ENCODE results near the gene SCG2.

DNA sequence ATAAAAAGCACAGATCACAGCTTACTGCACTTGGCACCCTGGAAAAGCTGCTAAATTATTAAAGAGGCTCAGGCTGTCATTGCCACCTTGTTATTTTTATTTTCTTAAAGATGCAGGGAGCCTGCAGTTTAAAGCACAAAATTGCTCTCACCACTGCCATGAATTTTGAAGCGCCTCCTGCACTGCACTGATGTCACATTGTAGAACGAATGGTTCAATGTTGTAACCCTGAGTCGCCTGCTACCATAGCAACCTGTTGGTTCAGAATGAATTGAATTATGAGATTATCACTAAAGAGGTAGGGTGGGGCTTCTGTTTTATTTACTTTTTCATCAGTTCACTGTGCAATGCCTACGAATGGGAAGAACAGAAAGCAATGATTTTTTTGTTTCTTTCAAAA lies 16.5 kb downstream of the SCG2 start:
- TF ChIP-seq, protein P1, sequence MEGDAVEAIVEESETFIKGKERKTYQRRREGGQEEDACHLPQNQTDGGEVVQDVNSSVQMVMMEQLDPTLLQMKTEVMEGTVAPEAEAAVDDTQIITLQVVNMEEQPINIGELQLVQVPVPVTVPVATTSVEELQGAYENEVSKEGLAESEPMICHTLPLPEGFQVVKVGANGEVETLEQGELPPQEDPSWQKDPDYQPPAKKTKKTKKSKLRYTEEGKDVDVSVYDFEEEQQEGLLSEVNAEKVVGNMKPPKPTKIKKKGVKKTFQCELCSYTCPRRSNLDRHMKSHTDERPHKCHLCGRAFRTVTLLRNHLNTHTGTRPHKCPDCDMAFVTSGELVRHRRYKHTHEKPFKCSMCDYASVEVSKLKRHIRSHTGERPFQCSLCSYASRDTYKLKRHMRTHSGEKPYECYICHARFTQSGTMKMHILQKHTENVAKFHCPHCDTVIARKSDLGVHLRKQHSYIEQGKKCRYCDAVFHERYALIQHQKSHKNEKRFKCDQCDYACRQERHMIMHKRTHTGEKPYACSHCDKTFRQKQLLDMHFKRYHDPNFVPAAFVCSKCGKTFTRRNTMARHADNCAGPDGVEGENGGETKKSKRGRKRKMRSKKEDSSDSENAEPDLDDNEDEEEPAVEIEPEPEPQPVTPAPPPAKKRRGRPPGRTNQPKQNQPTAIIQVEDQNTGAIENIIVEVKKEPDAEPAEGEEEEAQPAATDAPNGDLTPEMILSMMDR (IDR thresholded peaks at IDR 0.05; ENCODE audit: low read depth, low read length, missing input control), result no peak
- no peak for TF ChIP-seq SP1 (IDR thresholded peaks at IDR 0.05)
- TF ChIP-seq, protein P2, sequence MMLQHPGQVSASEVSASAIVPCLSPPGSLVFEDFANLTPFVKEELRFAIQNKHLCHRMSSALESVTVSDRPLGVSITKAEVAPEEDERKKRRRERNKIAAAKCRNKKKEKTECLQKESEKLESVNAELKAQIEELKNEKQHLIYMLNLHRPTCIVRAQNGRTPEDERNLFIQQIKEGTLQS (IDR thresholded peaks at IDR 0.05), result no peak
- TF ChIP-seq JUND (IDR thresholded peaks at IDR 0.05), result no peak
- TF ChIP-seq, protein P3, sequence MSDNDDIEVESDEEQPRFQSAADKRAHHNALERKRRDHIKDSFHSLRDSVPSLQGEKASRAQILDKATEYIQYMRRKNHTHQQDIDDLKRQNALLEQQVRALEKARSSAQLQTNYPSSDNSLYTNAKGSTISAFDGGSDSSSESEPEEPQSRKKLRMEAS (IDR thresholded peaks at IDR 0.05), result no peak
- TF ChIP-seq YY1 (IDR thresholded peaks at IDR 0.05), result no peak
- no peak for TF ChIP-seq EGR1 (IDR thresholded peaks at IDR 0.05; ENCODE audit: low read depth in 2 of 2)
- no peak for TF ChIP-seq FOXA2 (IDR thresholded peaks at IDR 0.05)
- no peak for TF ChIP-seq RAD21 (IDR thresholded peaks at IDR 0.05)
- TF ChIP-seq, protein P4, sequence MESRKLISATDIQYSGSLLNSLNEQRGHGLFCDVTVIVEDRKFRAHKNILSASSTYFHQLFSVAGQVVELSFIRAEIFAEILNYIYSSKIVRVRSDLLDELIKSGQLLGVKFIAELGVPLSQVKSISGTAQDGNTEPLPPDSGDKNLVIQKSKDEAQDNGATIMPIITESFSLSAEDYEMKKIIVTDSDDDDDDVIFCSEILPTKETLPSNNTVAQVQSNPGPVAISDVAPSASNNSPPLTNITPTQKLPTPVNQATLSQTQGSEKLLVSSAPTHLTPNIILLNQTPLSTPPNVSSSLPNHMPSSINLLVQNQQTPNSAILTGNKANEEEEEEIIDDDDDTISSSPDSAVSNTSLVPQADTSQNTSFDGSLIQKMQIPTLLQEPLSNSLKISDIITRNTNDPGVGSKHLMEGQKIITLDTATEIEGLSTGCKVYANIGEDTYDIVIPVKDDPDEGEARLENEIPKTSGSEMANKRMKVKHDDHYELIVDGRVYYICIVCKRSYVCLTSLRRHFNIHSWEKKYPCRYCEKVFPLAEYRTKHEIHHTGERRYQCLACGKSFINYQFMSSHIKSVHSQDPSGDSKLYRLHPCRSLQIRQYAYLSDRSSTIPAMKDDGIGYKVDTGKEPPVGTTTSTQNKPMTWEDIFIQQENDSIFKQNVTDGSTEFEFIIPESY (IDR thresholded peaks at IDR 0.05), result no peak
- TF ChIP-seq, protein P5, sequence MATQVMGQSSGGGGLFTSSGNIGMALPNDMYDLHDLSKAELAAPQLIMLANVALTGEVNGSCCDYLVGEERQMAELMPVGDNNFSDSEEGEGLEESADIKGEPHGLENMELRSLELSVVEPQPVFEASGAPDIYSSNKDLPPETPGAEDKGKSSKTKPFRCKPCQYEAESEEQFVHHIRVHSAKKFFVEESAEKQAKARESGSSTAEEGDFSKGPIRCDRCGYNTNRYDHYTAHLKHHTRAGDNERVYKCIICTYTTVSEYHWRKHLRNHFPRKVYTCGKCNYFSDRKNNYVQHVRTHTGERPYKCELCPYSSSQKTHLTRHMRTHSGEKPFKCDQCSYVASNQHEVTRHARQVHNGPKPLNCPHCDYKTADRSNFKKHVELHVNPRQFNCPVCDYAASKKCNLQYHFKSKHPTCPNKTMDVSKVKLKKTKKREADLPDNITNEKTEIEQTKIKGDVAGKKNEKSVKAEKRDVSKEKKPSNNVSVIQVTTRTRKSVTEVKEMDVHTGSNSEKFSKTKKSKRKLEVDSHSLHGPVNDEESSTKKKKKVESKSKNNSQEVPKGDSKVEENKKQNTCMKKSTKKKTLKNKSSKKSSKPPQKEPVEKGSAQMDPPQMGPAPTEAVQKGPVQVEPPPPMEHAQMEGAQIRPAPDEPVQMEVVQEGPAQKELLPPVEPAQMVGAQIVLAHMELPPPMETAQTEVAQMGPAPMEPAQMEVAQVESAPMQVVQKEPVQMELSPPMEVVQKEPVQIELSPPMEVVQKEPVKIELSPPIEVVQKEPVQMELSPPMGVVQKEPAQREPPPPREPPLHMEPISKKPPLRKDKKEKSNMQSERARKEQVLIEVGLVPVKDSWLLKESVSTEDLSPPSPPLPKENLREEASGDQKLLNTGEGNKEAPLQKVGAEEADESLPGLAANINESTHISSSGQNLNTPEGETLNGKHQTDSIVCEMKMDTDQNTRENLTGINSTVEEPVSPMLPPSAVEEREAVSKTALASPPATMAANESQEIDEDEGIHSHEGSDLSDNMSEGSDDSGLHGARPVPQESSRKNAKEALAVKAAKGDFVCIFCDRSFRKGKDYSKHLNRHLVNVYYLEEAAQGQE (IDR thresholded peaks at IDR 0.05), result no peak
- no peak for TF ChIP-seq TAF1 (conservative IDR thresholded peaks at IDR 0.05)

All from liver (tissue), 3 donors.